Thymus (tissue), 11 donors: ENCODE measurements around the gene TNFRSF1A. TPM values are rescaled to one million over a fixed set of nuclear protein-coding genes. Genes with fewer than 3 reads are reported as not detected.
"Not testable (repeated sequence)": the region's sequence is repeated elsewhere in the genome, so short reads cannot be mapped to it uniquely, and the experiment has no call there.

Source experiments
- DNase-seq, 9 donors: peaks; one replicate each; pipeline ENCODE4 v3.0.0-alpha.2; 2013; ENCODE audit warnings: low spot score in 9 of 9, low read depth in 6 of 9, missing footprints in 1 of 9
- H3K27ac ChIP-seq, 2 donors: one replicate each; pipeline ENCODE4 v1.5.1; 2013; ENCODE audit warnings: control low read depth in 1 of 2, low read depth in 1 of 2, low read length in 1 of 2, mild to moderate bottlenecking in 1 of 2, moderate library complexity in 1 of 2
- H3K27me3 ChIP-seq, 2 donors: one replicate each; pipeline ENCODE4 v1.5.1; 2013; ENCODE audit warnings: low read length in 1 of 2; ENCODE audit not compliant: control insufficient read depth in 2 of 2, insufficient read depth in 1 of 2
- H3K36me3 ChIP-seq, 2 donors: one replicate each; pipeline ENCODE4 v1.5.1; 2013; ENCODE audit warnings: low read length in 1 of 2, mild to moderate bottlenecking in 1 of 2, moderate library complexity in 1 of 2; ENCODE audit not compliant: control insufficient read depth in 2 of 2, insufficient read depth in 2 of 2
- H3K4me1 ChIP-seq, 2 donors: one replicate each; pipeline ENCODE4 v1.5.1; 2013; ENCODE audit warnings: low read length in 2 of 2; ENCODE audit not compliant: control insufficient read depth in 2 of 2, insufficient read depth in 2 of 2
- H3K4me3 ChIP-seq, 2 donors: one replicate each; pipeline ENCODE4 v1.5.1; 2013; ENCODE audit warnings: low read length in 2 of 2, control low read depth in 1 of 2, mild to moderate bottlenecking in 1 of 2
- H3K9me3 ChIP-seq, 2 donors: one replicate each; pipeline ENCODE4 v1.5.1; 2013; ENCODE audit warnings: low read length in 1 of 2, mild to moderate bottlenecking in 1 of 2; ENCODE audit not compliant: control insufficient read depth in 2 of 2, insufficient read depth in 1 of 2
- WGBS: extraction: QIAGEN DNeasy Blood & Tissue Kit; methylation state at CpG from one replicate; pipeline ENCODE4 v1.1.7; 2013; 5-methylcytosine and 5-hydroxymethylcytosine counted together
- polyA plus RNA-seq: library from polyadenylated mRNA; stranded (reverse); fragments of 200-250 nt; gene quantifications from one replicate; pipeline ENCODE4 v1.2.3, GENCODE V29; 2013
- total RNA-seq: library from RNA; stranded (reverse); fragments of 120-200 nt; gene quantifications from one replicate; pipeline ENCODE4 v1.2.4, GENCODE V29; 2013
- donor health status: healthy.

TNFRSF1A gene
- total and polyA plus RNA-seq, 2 donors, result 29.8 to 61.6 TPM

- no peaks in the 10 kb centered on the region for H3K9me3 ChIP-seq
- H3K4me1 ChIP-seq, result no peaks in the 10 kb centered on the region
- DNase-seq, result no peak
- no peak overlapping the region for H3K4me3 ChIP-seq
- H3K27me3 ChIP-seq, result no peaks in the 10 kb centered on the region
- H3K27ac ChIP-seq, result no peak overlapping the region
- no peaks in the 10 kb centered on the region for H3K36me3 ChIP-seq
- WGBS, result 77% methylated on average over 5 of the region's 5 CpGs
Measured at GRCh38 chr12:6294156-6295093, 47.5 kb downstream of the TNFRSF1A start.

GRCh38 chr12:6292606-6293005, 49.3 kb downstream of the TNFRSF1A start:
- H3K36me3 ChIP-seq, result no peaks in the 10 kb centered on the region
- DNase-seq, result no peak
- no peaks in the 10 kb centered on the region for H3K4me1 ChIP-seq
- H3K27ac ChIP-seq, result no peak overlapping the region
- no peak overlapping the region for H3K4me3 ChIP-seq
- no peaks in the 10 kb centered on the region for H3K27me3 ChIP-seq
- 93% methylated on average over 2 of the region's 2 CpGs for WGBS
- H3K9me3 ChIP-seq, result no peaks in the 10 kb centered on the region

GRCh38 chr12:6289906-6290305, 52.0 kb downstream of the TNFRSF1A start:
- H3K4me1 ChIP-seq, H3K27me3 ChIP-seq, H3K27ac ChIP-seq, H3K9me3 ChIP-seq, H3K36me3 ChIP-seq, DNase-seq, H3K4me3 ChIP-seq: not testable (repeated sequence)
- WGBS, result 98% methylated on average over 17 of the region's 25 CpGs

GRCh38 chr12:6289081-6289480, 52.8 kb downstream of the TNFRSF1A start:
- WGBS, result 98% methylated on average over 10 of the region's 10 CpGs
- DNase-seq, H3K4me1 ChIP-seq: not testable (repeated sequence)

GRCh38 chr12:6288235-6288634, 53.6 kb downstream of the TNFRSF1A start:
- Histone ChIP-seq H3K4me3 (no peak overlapping the region), H3K36me3 (no peaks in the 10 kb centered on the region), H3K9me3 (no peaks in the 10 kb centered on the region), H3K27me3 (peaks cover 0 to 3% of the 10 kb centered on the region in 2 donors), H3K4me1 (no peaks in the 10 kb centered on the region), H3K27ac (no peak overlapping the region)
- no peak for DNase-seq
- WGBS, result 97% methylated on average over 5 of the region's 5 CpGs

More at GRCh38 chr12:6289081-6289480, 52.8 kb downstream of the TNFRSF1A start:
- not testable (repeated sequence) for H3K36me3 ChIP-seq, H3K27me3 ChIP-seq, H3K9me3 ChIP-seq, H3K4me3 ChIP-seq, H3K27ac ChIP-seq

GRCh38 chr12:6285532-6286306, 56.2 kb downstream of the TNFRSF1A start:
- Histone ChIP-seq H3K9me3 (no peaks in the 10 kb centered on the region), H3K4me1 (no peaks in the 10 kb centered on the region), H3K27me3 (peaks cover 0 to 3% of the 10 kb centered on the region in 2 donors), H3K36me3 (no peaks in the 10 kb centered on the region), H3K27ac (no peak overlapping the region), H3K4me3 (no peak overlapping the region)
- WGBS, result 83% methylated on average over 1 of the region's 1 CpG
- DNase-seq, result no peak

GRCh38 chr12:6285063-6285477, 56.8 kb downstream of the TNFRSF1A start:
- Histone ChIP-seq H3K27me3 (peaks cover under 1 to 6% of the 10 kb centered on the region in 2 donors), H3K27ac (no peak overlapping the region), H3K9me3 (no peaks in the 10 kb centered on the region), H3K4me1 (no peaks in the 10 kb centered on the region), H3K36me3 (no peaks in the 10 kb centered on the region), H3K4me3 (no peak overlapping the region)
- DNase-seq, result peak in 7 of 9 donors; percentile 38 to 81 (median 70)
- WGBS, result 13% methylated on average over 8 of the region's 8 CpGs

GRCh38 chr12:6284273-6284672, 57.6 kb downstream of the TNFRSF1A start:
- no peak overlapping the region for H3K27ac ChIP-seq
- WGBS, result 95% methylated on average over 12 of the region's 12 CpGs
- H3K9me3 ChIP-seq, result no peaks in the 10 kb centered on the region
- H3K4me1 ChIP-seq, result no peaks in the 10 kb centered on the region
- H3K4me3 ChIP-seq, result no peak overlapping the region
- H3K27me3 ChIP-seq, result peaks cover 6 to 14% of the 10 kb centered on the region in 2 donors
- no peaks in the 10 kb centered on the region for H3K36me3 ChIP-seq
- DNase-seq, result no peak

- Histone ChIP-seq H3K27ac (no peak overlapping the region), H3K4me1 (peaks cover 2 to 10% of the 10 kb centered on the region in 2 donors), H3K9me3 (no peaks in the 10 kb centered on the region), H3K27me3 (peaks cover 11 to 30% of the 10 kb centered on the region in 2 donors), H3K4me3 (no peak overlapping the region), H3K36me3 (no peaks in the 10 kb centered on the region)
- WGBS, result 98% methylated on average over 4 of the region's 4 CpGs
- DNase-seq, result no peak
Measured at GRCh38 chr12:6282453-6282840, 59.4 kb downstream of the TNFRSF1A start.
